Measurements from ENCODE around the gene SHF.
A peak's percentile ranks its signal among the peaks of the same experiment; 100 is the strongest.
"Not testable (repeated sequence)": the region's sequence is repeated elsewhere in the genome, so short reads cannot be mapped to it uniquely, and the experiment has no call there.

The SHF gene

DNA sequence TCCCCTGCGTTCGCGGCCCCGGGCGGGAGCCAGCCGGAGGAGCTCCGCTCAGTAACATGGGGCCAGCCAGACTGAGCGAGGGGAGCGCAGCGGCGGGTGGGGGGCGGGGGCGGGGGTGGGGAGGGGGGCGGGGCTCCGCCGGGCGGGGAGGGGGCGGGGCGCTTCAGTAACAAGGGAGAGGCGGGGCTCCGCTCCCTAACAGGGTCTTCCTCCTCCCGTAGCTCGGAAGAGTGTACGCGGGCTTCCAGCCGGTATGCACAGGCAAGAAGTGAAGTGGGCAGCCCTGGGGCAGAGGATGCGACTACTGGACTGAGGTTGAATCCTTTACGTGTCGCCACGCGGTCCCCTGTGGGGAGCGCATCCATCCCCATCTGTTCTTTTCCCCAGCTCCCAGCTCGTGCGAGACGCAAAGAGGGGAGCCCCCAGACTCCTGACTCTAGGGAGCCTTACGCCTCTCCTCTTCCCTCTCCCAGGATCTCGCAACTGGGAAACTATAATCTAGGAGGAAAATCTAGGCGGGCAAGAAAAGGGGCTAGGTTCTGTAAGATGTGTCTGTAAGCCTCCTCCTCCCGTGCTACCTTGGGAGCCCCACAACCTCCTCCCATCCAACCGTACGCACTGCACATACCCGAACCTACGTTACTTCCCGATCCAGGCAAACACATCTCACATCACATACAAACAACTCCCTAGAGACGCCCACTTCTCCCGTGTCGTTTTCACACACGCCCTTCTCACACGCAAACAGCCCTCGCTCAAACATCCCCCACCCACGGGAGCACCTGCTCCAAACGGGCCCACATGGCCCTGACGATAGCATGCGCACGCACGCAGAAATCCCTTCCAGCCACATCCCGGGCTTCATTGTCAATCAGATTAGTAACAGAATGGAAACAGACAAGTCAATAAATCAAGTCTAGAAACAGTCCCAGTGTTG is at the start of gene SHF:
SHF (minus strand) TSS at position 73 of the 937 bp plus-strand sequence; CDS start at position 58, 15 bp downstream.
- peak; percentile 70 for DNase-seq

- not testable (repeated sequence) for DNase-seq
These were observed 49.0 kb upstream of the SHF start for GRCh38 chr15:45236806-45237205.

DNA sequence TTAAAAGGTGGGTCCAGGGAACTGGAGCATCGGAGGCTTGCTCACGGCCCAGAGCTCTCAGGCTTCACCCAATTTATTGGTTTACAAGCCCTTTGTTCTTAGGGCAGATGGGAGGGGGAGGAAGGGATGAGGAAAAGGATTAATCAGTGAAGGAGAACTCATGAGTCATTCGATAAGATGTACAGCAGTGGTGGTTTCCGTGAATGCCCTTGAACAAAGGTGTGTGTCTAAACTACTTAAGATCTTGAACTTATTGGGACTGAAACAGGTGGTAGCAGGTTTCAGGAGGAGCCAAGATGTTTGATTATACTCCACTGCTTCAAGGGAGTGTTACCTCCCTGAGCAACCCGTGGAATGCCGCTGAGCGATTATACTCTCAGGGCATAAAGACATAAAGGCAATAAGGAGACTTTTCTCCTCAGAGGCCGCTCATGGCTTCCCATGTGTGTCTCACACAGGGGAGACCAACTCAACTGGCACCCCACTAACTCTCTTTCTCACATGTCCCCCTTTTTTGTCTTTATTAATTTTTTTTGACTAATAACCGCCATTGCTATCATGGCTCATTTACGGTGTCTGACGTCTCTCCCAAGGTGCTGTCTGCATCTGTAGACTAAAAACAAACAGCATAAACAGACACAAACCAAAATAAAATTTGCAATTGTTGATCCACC is 46.9 kb upstream of the SHF start:
- DNase-seq = no peak

DNA sequence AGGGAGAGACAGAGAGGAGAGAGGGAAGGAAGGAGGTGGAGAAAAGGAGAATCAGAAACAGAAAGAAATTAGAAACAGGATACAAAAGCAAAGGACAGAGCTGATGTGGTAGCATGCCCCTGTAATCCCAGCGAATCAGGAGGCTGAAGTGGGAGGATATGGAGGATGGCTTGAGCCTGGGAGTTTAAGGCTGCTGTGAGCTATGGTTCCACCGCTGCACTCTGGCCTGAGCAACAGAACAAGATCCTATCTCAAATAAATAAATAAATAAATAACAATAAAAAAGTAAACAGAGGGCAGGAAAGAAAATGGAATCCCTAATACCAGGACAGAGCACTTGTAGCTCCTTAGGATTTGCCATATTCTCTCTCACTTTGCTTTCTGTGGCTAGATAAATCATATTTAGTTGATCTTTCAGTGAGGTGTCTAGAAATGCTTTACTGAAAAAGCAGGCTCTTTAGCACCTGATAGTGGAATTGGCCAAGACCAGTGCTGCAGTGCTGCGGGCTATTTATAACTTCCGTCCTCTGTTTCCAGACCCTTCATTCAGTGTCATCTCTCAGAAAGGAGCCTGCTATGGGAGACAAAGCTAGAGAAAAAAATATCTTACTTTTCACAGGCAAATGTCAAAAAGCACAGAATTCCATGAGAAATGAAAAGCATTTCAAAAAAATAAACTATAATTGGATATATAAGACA is 44.2 kb upstream of the SHF start:
- no peak for DNase-seq

DNA sequence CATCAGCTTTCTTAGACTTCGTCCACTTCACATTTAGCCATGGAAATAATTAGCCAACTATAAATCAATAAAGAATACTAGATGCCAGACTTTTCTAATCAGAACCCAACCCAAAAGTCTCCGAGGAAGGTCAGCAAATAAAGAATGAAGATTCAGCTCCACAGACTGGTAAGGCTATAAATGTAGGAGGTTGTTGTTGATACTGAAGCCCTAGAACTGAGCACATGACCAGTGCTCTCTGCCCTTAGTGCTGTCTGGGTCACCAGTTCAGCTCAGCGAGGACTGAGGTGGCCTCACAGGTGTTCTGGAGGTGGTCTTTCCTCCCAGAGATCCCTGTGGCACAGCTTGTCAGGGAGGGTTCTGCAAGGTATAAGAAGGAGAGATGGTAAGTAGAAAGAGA is 43.4 kb upstream of the SHF start:
- no peak for DNase-seq

DNA sequence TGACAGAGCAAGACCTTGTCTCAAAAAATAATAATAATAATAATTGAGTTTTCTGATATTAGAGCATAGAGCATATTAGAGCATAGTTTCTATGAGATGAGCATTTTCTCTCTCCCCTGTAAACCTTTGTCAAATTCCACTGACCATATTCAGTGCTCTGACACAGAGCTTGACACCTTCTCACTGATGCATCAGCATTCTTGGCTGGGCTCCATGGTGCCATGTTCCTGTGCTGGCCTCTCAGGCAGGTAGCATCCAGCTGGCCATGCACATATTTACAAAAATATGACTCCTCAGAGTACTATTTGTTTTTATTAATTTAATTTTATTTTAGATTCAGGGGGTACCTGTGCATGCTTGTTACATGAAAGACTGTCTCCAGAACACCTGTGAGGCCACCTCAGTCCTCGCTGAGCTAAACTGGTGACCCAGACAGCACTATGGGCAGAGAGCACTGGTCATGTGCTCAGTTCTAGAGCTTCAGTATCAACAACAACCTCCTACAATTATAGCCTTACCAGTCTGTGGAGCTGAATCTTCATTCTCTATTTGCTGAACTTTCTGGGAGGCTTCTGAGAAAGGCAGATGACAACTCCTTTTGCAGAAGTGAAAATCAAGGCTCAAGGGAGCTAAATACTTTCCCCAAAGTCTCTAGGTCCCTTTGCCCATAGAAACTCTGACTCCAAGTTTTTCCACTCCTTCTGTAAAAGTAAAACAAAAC is 42.6 kb upstream of the SHF start:
- no peak for DNase-seq

GRCh38 chr15:45228931-45229330 is 41.2 kb upstream of the SHF start:
- DNase-seq = no peak

DNA sequence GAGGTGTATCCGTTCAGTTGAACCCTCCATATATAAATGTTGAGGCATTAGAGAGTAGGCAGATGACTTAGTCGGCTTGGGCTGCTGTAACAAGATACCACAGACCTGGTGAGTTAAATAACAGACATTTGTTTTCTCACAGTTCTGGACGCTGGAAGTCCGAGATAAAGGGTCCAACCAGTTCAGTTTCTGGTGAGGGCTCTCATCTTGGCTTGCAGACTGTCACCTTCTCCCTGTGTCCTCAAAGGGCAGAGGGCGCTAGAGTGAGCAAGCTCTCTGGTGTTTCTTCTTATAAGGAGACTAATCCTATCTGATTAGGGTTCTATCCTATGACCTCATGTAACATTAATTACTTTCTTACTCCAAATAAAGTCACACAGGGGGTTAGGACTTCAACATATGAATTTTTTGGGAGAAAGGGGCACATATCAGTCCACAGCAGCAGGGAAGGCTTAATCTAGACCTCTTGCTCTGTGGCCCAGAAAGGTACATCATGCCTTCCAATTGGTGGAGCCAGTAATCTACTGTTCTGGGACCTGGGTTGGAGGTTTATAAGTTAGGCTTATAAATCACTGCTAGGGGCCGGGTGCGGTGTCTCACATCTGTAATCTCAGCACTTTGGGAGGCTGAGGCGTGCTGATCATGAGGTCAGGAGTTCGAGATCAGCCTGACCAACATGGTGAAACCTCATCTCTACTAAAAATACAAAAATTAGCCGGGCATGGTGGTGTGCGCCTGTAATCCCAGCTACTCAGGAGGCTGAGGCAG is 37.9 kb upstream of the SHF start:
- DNase-seq = no peak

GRCh38 chr15:45224621-45225217 is 37.0 kb upstream of the SHF start:
- no peak for DNase-seq

DNA sequence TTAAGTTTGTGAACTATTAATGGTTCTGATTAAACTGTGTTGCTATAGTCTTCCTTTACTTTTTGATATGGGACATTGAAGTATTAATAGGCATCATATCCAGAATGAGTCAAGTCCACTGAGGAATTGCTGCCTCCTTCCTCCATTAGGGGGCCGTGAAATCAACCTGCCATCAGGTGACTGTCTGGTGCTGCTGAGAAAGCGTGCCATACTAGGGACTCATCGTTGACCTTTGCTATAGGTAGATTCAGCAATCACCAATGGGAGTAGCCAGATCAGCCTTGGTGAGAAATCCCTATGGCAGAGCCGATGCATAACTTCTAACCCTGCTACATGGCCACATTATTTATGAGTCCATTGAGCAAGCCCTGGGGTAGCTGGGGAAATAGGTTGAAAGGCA is 34.2 kb upstream of the SHF start:
- no peak for DNase-seq

DNA sequence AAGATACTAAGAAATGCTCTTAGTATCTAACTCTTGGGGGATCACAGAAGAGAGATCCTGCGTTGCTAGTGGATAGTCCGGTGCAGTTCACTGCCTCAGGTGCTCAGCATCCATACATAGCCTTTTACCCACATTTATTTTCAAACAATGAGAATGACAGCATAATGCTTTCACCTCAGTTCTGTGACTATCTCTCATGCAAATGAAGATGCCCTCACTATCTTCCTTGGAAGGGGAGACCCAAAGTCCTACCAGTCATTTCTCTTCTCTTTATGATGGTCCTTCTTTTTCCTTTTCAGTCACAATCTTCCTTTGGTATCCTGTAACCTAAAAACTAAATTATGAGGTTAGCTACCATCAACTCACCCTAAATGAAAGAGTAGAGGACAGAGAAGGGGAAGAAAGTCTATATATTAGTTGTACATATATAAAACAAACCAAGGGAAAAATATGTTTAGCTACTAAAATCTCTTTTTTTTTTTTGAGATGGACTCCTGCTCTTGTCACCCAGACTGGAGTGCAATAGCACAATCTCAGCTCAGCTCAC is 33.4 kb upstream of the SHF start:
- no peak for DNase-seq

GRCh38 chr15:45212493-45212892 is 24.7 kb upstream of the SHF start:
- DNase-seq = no peak

GRCh38 chr15:45205192-45205591 is 17.4 kb upstream of the SHF start:
- DNase-seq = peak; percentile 49

- DNase-seq = no peak
These were observed 15.4 kb upstream of the SHF start for GRCh38 chr15:45203182-45203581.

DNA sequence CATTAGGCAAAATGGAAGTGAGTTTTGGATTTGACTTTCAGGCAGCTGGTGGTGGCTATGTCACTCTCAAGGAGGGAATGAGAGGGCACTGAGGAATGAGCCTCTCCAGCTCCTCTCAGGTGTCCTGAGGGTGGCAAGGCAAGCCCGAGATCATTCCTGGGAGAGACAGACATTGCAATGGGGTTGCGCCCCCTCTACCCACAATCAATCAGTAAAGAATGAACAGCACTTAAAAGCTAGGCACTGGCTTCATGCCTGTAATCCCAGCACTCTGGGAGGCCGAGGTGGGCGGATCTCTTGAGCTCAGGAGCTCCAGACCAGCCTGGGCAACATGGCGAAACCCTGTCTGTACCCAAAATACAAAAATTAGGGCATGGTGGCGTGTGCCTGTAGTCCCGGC is 14.1 kb upstream of the SHF start:
- no peak for DNase-seq

- no peak for DNase-seq
These were observed 13.7 kb upstream of the SHF start for GRCh38 chr15:45201557-45201859.

DNA sequence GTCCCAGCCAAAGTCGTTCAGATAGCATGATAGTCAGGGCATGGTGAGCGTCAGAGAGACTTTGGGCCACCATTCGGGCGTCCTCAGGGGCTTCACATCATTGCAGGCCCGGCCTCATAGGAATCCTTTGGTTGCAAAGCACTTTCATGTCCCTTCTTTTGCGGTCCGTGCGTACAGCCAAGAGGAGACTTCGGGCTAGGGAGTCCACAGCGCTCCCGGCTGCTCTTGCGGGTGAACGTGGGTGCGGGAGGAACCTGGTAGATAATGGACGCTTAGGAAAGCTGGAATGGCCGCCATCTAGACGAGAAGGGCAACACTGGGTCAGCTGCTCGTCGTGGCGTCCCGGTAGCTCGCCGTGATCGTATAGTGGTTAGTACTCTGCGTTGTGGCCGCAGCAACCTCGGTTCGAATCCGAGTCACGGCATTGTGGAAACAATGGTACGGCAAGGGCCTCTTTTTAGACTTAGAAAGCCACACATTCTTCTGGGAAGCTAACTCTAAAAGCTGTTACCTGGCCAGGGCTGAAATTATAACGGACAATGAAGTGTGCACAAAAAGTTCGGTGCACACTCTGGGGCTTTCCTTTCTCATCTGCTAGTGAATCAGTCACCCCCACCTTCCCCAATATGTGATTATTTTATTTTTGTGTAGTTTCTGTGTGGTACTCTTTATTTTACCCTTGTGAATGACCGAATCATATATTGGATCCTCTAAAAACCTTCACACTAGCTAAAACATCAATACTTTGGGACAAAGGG is 13.2 kb upstream of the SHF start:
- peak; percentile 73 for DNase-seq

- DNase-seq = peak; percentile 97
These were observed 12.4 kb upstream of the SHF start for GRCh38 chr15:45200001-45200798.

GRCh38 chr15:45199136-45199810 is 11.5 kb upstream of the SHF start:
- peak; percentile 52 for DNase-seq
